GOT3 (cell line): ENCODE results near the gene CTDP1.

Experiments used
- DNase-seq: peaks from one replicate; lab custom pipeline; 2025; ENCODE audit warnings: mixed read lengths; lab: John Stamatoyannopoulos, UW

The CTDP1 gene

GRCh38 chr18:79644666-79645057 lies 34.9 kb upstream of the CTDP1 start:
- DNase-seq: no peak

- DNase-seq: no peak
These were observed 34.2 kb upstream of the CTDP1 start for GRCh38 chr18:79645291-79645983.

GRCh38 chr18:79647307-79647706 lies 32.3 kb upstream of the CTDP1 start:
- DNase-seq: no peak

GRCh38 chr18:79650959-79651358 lies 28.6 kb upstream of the CTDP1 start:
- DNase-seq: no peak

GRCh38 chr18:79657342-79657996 lies 22.1 kb upstream of the CTDP1 start:
- DNase-seq: no peak

GRCh38 chr18:79658366-79658765 lies 21.2 kb upstream of the CTDP1 start:
- no peak for DNase-seq

GRCh38 chr18:79659733-79660132 lies 19.9 kb upstream of the CTDP1 start:
- no peak for DNase-seq

GRCh38 chr18:79662034-79662433 lies 17.6 kb upstream of the CTDP1 start:
- no peak for DNase-seq

GRCh38 chr18:79662439-79662838 lies 17.2 kb upstream of the CTDP1 start:
- DNase-seq: no peak

- no peak for DNase-seq
These were observed 15.0 kb upstream of the CTDP1 start for GRCh38 chr18:79664525-79665125.

GRCh38 chr18:79668203-79668602 lies 11.4 kb upstream of the CTDP1 start:
- DNase-seq: no peak

- no peak for DNase-seq
These were observed 6.9 kb upstream of the CTDP1 start for GRCh38 chr18:79672490-79673276.

- DNase-seq: no peak
These were observed 2.4 kb upstream of the CTDP1 start for GRCh38 chr18:79677221-79677620.

- no peak for DNase-seq
These were observed 1.8 kb upstream of the CTDP1 start for GRCh38 chr18:79677840-79678239.

GRCh38 chr18:79678665-79679551 lies 695 bp upstream of the CTDP1 start:
- DNase-seq: peak; percentile 85

- DNase-seq: no peak
These were observed 687 bp downstream of the CTDP1 start for GRCh38 chr18:79680100-79680879.

GRCh38 chr18:79680891-79681339 lies 1.3 kb downstream of the CTDP1 start:
- no peak for DNase-seq

- no peak for DNase-seq
These were observed 2.1 kb downstream of the CTDP1 start for GRCh38 chr18:79681484-79682387.

- DNase-seq: no peak
These were observed 2.9 kb downstream of the CTDP1 start for GRCh38 chr18:79682481-79682880.
